MCF 10A (cell line): ENCODE measurements around the gene RPS15. TPM values are rescaled to one million over a fixed set of nuclear protein-coding genes. Genes with fewer than 3 reads are reported as not detected.

ENCODE experiments used
- BruUV-seq: library from RNA; stranded (reverse); fragments of 400-500 nt; replicated peaks from 2 replicates; lab custom pipeline; 2021; lab: Mats Ljungman, UMichigan
- CTCF ChIA-PET: fragments of 300-600 bp; sonication (Branson Sonifier 250); formaldehyde crosslinking; extraction: SDS; loops from one replicate; lab custom pipeline; 2021; ENCODE audit warnings: antibody characterized with exemption, inconsistent platforms; lab: Yijun Ruan, JAX
- POLR2A ChIA-PET: fragments of 300-600, 350-650 bp; sonication (Branson Sonifier 250); formaldehyde crosslinking; extraction: SDS; loops from one replicate; lab custom pipeline; 2020; ENCODE audit warnings: antibody characterized with exemption, inconsistent platforms; lab: Yijun Ruan, JAX
- DNase-seq: peaks from one replicate; pipeline ENCODE4 v3.0.0-alpha.2; 2018; ENCODE audit not compliant: unreplicated experiment
- H3K27ac Mint-ChIP-seq: one replicate; pipeline ENCODE4 v1.8.0; 2022; ENCODE audit warnings: mild to moderate bottlenecking, low read depth, mixed read lengths; ENCODE audit not compliant: unreplicated experiment
- H3K27me3 Mint-ChIP-seq: one replicate; pipeline ENCODE4 v1.8.0; 2022; ENCODE audit warnings: mixed read lengths; ENCODE audit not compliant: insufficient read depth, unreplicated experiment
- H3K36me3 Mint-ChIP-seq: one replicate; pipeline ENCODE4 v1.8.0; 2022; ENCODE audit warnings: mild to moderate bottlenecking, moderate library complexity, mixed read lengths; ENCODE audit not compliant: insufficient read depth, unreplicated experiment
- H3K4me1 Mint-ChIP-seq: one replicate; pipeline ENCODE4 v1.8.0; 2022; ENCODE audit warnings: mixed read lengths; ENCODE audit not compliant: insufficient read depth, unreplicated experiment
- H3K4me3 Mint-ChIP-seq: one replicate; pipeline ENCODE4 v1.8.0; 2022; ENCODE audit warnings: mild to moderate bottlenecking, moderate library complexity, mixed read lengths; ENCODE audit not compliant: unreplicated experiment
- H3K9me3 Mint-ChIP-seq: one replicate; pipeline ENCODE4 v1.8.0; 2022; ENCODE audit warnings: mixed read lengths; ENCODE audit not compliant: unreplicated experiment
- intact Hi-C: fragments of 100-400 bp; cut with micrococcal nuclease; formaldehyde crosslinking; loops from 2 replicates; pipeline ENCODE4 v1.14.1; 2022
- total RNA-seq: library from RNA; stranded (reverse); gene quantifications from 2 replicates; pipeline ENCODE4 v1.2.3, GENCODE V29; 2022
- TF ChIP-seq, protein P1 (sequence below): fragments of 200-600 bp; IDR thresholded peaks from one replicate; pipeline ENCODE4 v1.8.0; 2022; ENCODE audit warnings: antibody characterized with exemption, mild to moderate bottlenecking; ENCODE audit not compliant: unreplicated experiment

The RPS15 gene
- total RNA-seq, 1 experiment from 2014 or later, result 1,168 TPM

DNA sequence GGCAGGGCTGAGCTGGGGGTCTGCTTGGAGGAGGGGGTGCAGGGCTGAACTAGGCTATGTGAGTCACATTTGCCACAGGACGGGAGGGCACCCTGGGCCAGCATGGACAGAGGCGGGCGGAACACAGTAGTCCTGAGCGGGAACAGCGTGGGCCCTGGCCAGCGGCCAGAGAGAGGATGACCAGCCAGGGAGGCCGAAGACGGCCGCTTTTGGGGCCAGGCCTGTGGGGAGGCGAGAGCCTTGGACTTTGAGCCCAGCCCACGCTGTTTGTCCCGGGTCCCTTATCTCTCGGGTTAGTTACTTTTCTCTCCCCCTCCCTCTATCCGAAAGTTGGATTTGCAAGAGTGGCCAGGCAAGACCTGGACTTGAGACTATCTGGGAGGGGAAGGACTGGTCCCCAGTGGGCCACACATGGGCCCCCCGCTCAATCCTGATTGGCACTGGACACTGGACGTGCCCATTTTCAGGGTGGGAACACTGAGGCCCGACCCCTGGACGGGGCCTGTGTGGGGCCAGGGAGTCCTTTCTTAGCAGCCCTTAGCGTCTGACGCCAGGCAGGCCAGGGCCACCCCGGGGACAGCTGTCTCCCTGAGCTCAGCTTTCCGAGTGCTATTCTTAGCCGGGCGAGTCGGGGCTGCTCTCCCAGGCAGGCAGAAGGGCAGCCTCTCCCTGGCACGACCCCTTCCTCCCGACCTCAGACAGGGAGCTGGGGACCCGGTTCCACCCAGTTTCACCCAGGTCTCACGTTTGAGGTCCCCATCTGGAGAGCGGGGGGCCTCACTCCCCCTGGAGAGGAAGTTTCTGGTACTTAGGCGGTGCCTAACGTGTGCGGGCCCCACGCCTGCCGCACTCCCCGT, 37.7 kb upstream of the RPS15 start:
- CTCF ChIA-PET, result no interaction called here
- no peaks in the 10 kb centered on the region for H3K36me3 Mint-ChIP-seq
- no peaks in the 10 kb centered on the region for H3K9me3 Mint-ChIP-seq
- H3K4me3 Mint-ChIP-seq, result peak overlapping the region; percentile 21
- BruUV-seq, result no TSS peak
- intact Hi-C loops, result no loop called here
- TF ChIP-seq, protein P1, sequence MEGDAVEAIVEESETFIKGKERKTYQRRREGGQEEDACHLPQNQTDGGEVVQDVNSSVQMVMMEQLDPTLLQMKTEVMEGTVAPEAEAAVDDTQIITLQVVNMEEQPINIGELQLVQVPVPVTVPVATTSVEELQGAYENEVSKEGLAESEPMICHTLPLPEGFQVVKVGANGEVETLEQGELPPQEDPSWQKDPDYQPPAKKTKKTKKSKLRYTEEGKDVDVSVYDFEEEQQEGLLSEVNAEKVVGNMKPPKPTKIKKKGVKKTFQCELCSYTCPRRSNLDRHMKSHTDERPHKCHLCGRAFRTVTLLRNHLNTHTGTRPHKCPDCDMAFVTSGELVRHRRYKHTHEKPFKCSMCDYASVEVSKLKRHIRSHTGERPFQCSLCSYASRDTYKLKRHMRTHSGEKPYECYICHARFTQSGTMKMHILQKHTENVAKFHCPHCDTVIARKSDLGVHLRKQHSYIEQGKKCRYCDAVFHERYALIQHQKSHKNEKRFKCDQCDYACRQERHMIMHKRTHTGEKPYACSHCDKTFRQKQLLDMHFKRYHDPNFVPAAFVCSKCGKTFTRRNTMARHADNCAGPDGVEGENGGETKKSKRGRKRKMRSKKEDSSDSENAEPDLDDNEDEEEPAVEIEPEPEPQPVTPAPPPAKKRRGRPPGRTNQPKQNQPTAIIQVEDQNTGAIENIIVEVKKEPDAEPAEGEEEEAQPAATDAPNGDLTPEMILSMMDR, result no peak
- POLR2A ChIA-PET, result interaction anchor here (0.9 kb wide), 1 partner anchor 16 kb away, joined by 3 read pairs; no protein-coding TSS in a partner anchor
- no peak overlapping the region for H3K27ac Mint-ChIP-seq
- peak; percentile 35 for DNase-seq
- peaks cover 11% of the 10 kb centered on the region for H3K4me1 Mint-ChIP-seq
- H3K27me3 Mint-ChIP-seq, result no peaks in the 10 kb centered on the region

GRCh38 chr19:1401138-1401888, 36.9 kb upstream of the RPS15 start, which contains the start of gene GAMT:
GAMT (minus strand) TSS chr19:1401542; CDS start chr19:1401476, 66 bp downstream.
- Mint-ChIP-seq H3K36me3 (no peaks in the 10 kb centered on the region), H3K4me3 (peak within 1 kb of the TSS; percentile 21), H3K27ac (peak within 1 kb of the TSS; percentile 17), H3K4me1 (peaks cover 11% of the 10 kb centered on the region), H3K27me3 (no peaks in the 10 kb centered on the region), H3K9me3 (no peaks in the 10 kb centered on the region)
- CTCF ChIA-PET, result no interaction called here
- TF ChIP-seq, protein P1, result peak; percentile 13
- BruUV-seq, result no TSS peak
- POLR2A ChIA-PET, result interaction anchor here (0.9 to 1.4 kb wide), 2 partner anchors 15 to 148 kb away, joined by 3 read pairs; no protein-coding TSS in a partner anchor
- no peak for DNase-seq
- intact Hi-C loops, result no loop called here

DNA sequence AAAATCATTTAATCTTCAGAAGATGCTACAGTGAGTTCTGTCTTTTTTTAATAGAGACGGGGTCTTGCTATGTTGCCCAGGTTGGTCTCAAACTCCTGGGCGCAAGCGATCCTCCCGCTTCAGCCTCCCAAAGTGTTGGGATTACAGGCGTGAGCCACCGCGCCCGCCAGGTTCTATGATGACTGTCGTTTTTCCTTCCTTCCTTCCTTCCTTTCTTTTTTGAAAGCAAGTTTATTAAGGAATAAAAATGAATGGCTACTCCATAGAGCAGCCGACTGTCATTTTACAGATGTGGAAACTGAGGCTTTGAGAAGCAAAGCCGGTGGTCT, 36.3 kb upstream of the RPS15 start:
- intact Hi-C loops, result no loop called here
- no peaks in the 10 kb centered on the region for H3K36me3 Mint-ChIP-seq

More for the DNA sequence above, 36.3 kb upstream of the RPS15 start:
- TF ChIP-seq, protein P1, result no peak
- no peak overlapping the region for H3K27ac Mint-ChIP-seq
- no peak for DNase-seq
- ChIA-PET POLR2A (interaction anchor here (0.5 to 1.4 kb wide), 2 partner anchors 149 to 257 kb away, joined by 3 read pairs; no protein-coding TSS in a partner anchor), CTCF (no interaction called here)
- H3K4me3 Mint-ChIP-seq, result no peak overlapping the region
- H3K4me1 Mint-ChIP-seq, result peaks cover 11% of the 10 kb centered on the region
- H3K27me3 Mint-ChIP-seq, result no peaks in the 10 kb centered on the region
- BruUV-seq, result no TSS peak
- H3K9me3 Mint-ChIP-seq, result no peaks in the 10 kb centered on the region
